Kidney (tissue), 14 donors: Measurements from ENCODE around the gene NPPA. TPM values are rescaled to one million over a fixed set of nuclear protein-coding genes. Genes with fewer than 3 reads are reported as not detected.

ENCODE experiments used
- DNase-seq, 5 donors: peaks; one replicate each; pipeline ENCODE4 v3.0.0-alpha.2; 2013 to 2020
- FAIRE-seq: peaks from 2 replicates; lab custom pipeline; 2012; peaks lifted over from hg19 to GRCh38; lab: Jason Lieb, UNC
- H3K27ac ChIP-seq, 2 donors: one replicate each; pipeline ENCODE4 v1.7.0; 2013; ENCODE audit warnings: low read depth in 2 of 2, low read length in 2 of 2, inconsistent platforms in 1 of 2
- H3K27me3 ChIP-seq: one replicate; pipeline ENCODE4 v1.7.1; 2013; ENCODE audit warnings: low read length, inconsistent platforms; ENCODE audit not compliant: control insufficient read depth, insufficient read depth
- H3K36me3 ChIP-seq, 3 donors: one replicate each; pipeline versions ENCODE4 v1.7.0 to v1.7.1; 2013; ENCODE audit warnings: low read length in 3 of 3, control low read depth in 1 of 3, inconsistent platforms in 1 of 3; ENCODE audit not compliant: insufficient read depth in 3 of 3, control insufficient read depth in 2 of 3
- H3K4me1 ChIP-seq, 3 donors: one replicate each; pipeline versions ENCODE4 v1.7.0 to v1.7.1; 2013; ENCODE audit warnings: low read length in 3 of 3, inconsistent platforms in 1 of 3, low read depth in 1 of 3; ENCODE audit not compliant: control insufficient read depth in 2 of 3, insufficient read depth in 2 of 3
- H3K4me3 ChIP-seq, 3 donors: one replicate each; pipeline versions ENCODE4 v1.7.0 to v1.8.1; 2013; ENCODE audit warnings: low read length in 3 of 3, control low read depth in 1 of 3, inconsistent platforms in 1 of 3
- H3K9ac ChIP-seq, 3 donors: one replicate each; pipeline versions ENCODE4 v1.7.0 to v1.7.1; 2013; ENCODE audit warnings: low read length in 3 of 3, control low read depth in 1 of 3, inconsistent platforms in 1 of 3
- H3K9me3 ChIP-seq, 3 donors: one replicate each; pipeline versions ENCODE4 v1.7.0 to v1.7.1; 2013; ENCODE audit warnings: low read length in 3 of 3, control low read depth in 1 of 3, inconsistent platforms in 1 of 3; ENCODE audit not compliant: control insufficient read depth in 2 of 3, insufficient read depth in 1 of 3
- CTCF ChIP-seq: IDR thresholded peaks from 3 replicates; pipeline ENCODE4 v1.5.1; 2012; ENCODE audit warnings: mild to moderate bottlenecking, moderate library complexity, borderline replicate concordance; ENCODE audit not compliant: insufficient read depth; ENCODE audit errors: extremely low read depth
- intact Hi-C: fragments of 100-400 bp; cut with DNase I; formaldehyde crosslinking; loops from one replicate; pipeline ENCODE4 v1.11.1; 2022
- polyA plus RNA-seq: library from polyadenylated mRNA; stranded (reverse); fragments of 350-450 nt; fragmentation: Illumina TruSeq; extraction: RNeasy Lipid Tissue Mini Kit (QIAGEN cat#74804); gene quantifications from one replicate; pipeline ENCODE4 v1.2.3, GENCODE V29; 2014; ENCODE audit warnings: low read depth, low replicate concordance; ENCODE audit not compliant: insufficient read depth
- total RNA-seq: library from RNA; stranded (reverse); fragmentation: NEBNext Ultra II Directional; extraction: Animal tissue kit (Norgen Biotek cat#: 25700); gene quantifications from one replicate; pipeline ENCODE4 v1.2.1, GENCODE V29; 2021
- donor health status: control.
- donor health status: control.
- donor health status: control.
- donor health status: control.
- donor health status: control.
- donor health status: DM: yes; HTN: yes; CAD: no.
- donor health status: Normal renal cell carcinoma (clear cell type).

The NPPA gene
- total and polyA plus RNA-seq, 2 donors from 2014 or later = 0.50 TPM; not detected in 1

DNA sequence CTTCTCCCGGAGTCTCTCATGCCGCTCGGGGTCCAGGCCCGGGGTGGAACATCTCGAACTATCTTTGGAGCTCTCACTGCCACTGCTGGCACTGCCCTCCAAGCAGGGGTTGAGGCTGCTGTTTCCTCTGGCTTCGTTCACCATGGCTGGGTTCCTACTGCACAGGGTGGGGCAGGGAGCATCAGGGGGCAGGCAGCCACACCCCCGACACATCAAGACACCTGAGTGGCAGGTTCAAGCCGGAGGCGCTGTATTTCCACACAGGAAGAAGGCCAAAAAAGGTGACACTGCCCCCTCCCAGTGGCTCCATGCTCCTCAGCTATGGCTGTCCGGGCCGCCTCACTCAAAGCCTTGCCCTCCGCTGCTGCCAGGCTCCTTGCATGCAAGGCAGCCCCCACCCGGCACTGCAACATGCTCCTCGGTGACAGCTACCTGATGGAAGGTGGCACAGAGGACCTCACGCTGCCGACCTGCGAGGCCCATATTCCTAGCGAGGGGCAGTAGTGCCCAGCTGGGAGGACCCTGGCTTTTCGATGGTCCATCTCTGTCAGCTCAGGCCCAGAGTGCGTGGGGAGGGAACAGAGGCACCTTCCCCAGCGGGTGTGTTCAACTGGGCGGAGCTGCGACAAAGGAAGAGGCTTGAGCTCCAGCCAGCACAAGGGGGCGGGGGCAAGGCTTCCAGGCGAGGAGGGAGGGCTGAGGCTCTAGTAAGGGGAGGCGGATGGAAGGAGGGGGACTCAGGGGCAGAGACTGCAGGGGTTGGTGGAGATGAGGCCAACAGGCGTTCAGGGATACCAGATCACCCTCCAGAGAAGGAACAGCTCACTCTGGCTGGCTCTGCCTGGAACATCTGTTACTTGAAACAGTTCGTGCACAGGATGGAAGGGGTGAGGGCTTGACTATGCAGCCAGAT, 44.4 kb downstream of the NPPA start:
- FAIRE-seq (no peak), DNase-seq (peak; percentile 94 to 98 (median 96))
- Histone ChIP-seq H3K4me3 (peak overlapping the region; percentile 63 to 80 (median 80)), H3K27ac (peak overlapping the region; percentile 88 to 90), H3K36me3 (peaks cover 0 to 16% (median 16%) of the 10 kb centered on the region in 3 donors), H3K27me3 (no peaks in the 10 kb centered on the region), H3K9ac (peak overlapping the region; percentile 37 to 78 (median 66)), H3K9me3 (no peaks in the 10 kb centered on the region), H3K4me1 (peaks cover 11 to 38% (median 31%) of the 10 kb centered on the region in 3 donors)
- no peak for TF ChIP-seq CTCF
- intact Hi-C loops = no loop called here

GRCh38 chr1:11802616-11802972, 45.0 kb downstream of the NPPA start:
- H3K4me3 ChIP-seq = peak overlapping the region; percentile 63 to 80 (median 80)
- H3K36me3 ChIP-seq = peaks cover 0 to 16% (median 16%) of the 10 kb centered on the region in 3 donors
- H3K9ac ChIP-seq = peak overlapping the region; percentile 5 to 78 (median 29)
- intact Hi-C loops = no loop called here
- peak in 3 of 5 donors; percentile 44 to 48 (median 47) for DNase-seq
- H3K9me3 ChIP-seq = no peaks in the 10 kb centered on the region
- no peak for FAIRE-seq
- no peaks in the 10 kb centered on the region for H3K27me3 ChIP-seq
- no peak for TF ChIP-seq CTCF
- peaks cover 11 to 41% (median 27%) of the 10 kb centered on the region in 3 donors for H3K4me1 ChIP-seq
- H3K27ac ChIP-seq = peak overlapping the region; percentile 88 to 90

DNA sequence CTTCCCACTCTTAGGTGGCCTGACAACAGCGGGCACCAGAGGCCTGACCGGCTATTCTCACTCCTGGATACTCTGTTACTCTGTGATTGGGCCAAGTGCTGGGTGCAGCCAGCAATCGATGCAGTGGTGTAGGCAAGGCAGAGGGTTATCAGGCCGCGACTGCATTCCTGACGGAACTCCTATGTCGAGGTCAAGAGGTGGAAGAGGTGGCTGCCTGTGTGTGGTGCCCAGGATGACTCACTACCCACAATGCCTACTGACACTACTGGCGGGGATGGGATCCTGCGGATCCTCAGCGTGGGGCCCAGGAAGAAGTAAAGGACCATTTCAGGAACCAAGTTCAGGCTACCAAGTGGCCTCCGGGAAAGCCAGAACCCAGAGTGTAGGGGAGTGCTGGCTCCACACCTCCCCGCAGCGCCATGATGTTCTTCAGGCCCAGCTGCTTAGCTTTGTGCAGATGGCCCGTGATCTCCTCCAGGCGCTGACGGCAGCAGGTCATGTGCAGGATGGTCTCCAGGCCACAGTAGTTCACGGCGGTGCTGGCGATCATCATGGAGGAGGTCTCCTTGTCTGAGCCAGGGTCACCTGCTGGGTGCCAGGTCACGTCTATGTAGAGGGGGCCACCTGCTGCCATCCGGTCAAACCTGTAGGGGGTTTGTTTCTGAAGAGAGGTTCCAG, 46.7 kb downstream of the NPPA start:
- Histone ChIP-seq H3K9ac (no peak overlapping the region), H3K27ac (no peak overlapping the region), H3K4me1 (peaks cover 11 to 41% (median 25%) of the 10 kb centered on the region in 3 donors), H3K27me3 (no peaks in the 10 kb centered on the region), H3K36me3 (peaks cover 0 to 20% (median 16%) of the 10 kb centered on the region in 3 donors), H3K4me3 (no peak overlapping the region), H3K9me3 (no peaks in the 10 kb centered on the region)
- DNase-seq = peak in 2 of 5 donors; percentile 41 to 77
- no peak for TF ChIP-seq CTCF
- no peak for FAIRE-seq
- intact Hi-C loops = no loop called here
